HG02884 (cell line): ENCODE data around the gene DOK4.
"Not testable (repeated sequence)": the region's sequence is repeated elsewhere in the genome, so short reads cannot be mapped to it uniquely, and the experiment has no call there.

Experiments used
- ATAC-seq: cut with Tn5 transposase; IDR thresholded peaks from one replicate; pipeline ENCODE4 v1.9.1; 2021; ENCODE audit warnings: mild to moderate bottlenecking, moderate library complexity; ENCODE audit not compliant: unreplicated experiment

The DOK4 gene

DNA sequence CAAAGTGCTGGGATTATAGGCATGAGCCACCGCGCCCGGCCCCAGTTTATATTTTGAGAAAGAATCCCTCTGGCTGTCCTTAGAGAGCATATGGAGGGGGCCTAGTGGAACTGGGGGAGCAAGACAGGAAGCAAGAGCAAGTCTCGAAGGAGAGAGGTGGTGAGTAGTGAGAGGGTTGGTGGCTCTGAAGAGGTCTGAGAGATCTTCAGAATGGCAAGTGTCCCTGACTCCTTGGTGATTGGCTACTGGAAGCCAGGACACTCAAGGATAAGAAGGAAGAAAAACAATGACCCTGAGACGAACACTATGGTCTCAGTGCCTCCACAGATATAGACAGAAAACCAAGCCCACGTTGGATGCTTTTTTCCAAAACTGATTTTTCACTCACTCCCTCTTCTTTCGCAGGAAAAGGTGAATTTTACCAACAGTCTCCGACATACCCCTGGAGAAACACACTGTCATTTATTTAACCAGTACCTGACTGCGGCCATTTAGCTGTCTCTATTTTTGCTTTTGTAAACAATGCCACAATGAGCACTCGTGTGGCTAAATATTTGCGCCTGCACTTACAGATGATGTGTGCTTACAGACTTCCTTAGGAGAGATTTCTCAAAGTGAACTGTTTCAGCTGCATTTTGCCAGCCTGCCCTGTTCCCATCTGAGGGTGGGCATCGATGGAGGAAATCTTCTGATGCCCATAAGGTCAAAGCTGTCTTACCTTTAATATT, 15.9 kb upstream of the DOK4 start:
- ATAC-seq = no peak

- ATAC-seq = no peak
Measured at GRCh38 chr16:57501492-57501891, 15.2 kb upstream of the DOK4 start.

- no peak for ATAC-seq
Measured at GRCh38 chr16:57500578-57501111, 14.4 kb upstream of the DOK4 start.

DNA sequence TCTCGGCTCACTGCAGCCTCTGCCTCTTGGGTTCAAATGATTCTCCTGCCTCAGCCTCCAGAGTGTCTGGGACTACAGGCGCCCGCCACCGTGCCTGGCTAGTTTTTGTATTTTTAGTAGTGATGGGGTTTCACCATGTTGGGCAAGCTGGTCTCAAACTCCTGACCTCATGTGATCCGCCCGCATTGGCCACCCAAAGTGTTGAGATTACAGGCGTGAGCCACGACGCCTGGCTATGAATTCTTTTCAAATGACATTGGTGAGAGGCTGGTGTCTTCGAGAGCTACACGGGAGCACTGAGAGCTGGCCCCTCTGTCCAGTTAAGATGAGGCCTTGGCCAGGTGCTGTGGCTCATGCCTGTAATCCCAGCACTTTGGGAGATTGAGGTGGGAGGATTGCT, 13.6 kb upstream of the DOK4 start:
- ATAC-seq = not testable (repeated sequence)

GRCh38 chr16:57498031-57498430, 11.7 kb upstream of the DOK4 start:
- ATAC-seq = no peak

DNA sequence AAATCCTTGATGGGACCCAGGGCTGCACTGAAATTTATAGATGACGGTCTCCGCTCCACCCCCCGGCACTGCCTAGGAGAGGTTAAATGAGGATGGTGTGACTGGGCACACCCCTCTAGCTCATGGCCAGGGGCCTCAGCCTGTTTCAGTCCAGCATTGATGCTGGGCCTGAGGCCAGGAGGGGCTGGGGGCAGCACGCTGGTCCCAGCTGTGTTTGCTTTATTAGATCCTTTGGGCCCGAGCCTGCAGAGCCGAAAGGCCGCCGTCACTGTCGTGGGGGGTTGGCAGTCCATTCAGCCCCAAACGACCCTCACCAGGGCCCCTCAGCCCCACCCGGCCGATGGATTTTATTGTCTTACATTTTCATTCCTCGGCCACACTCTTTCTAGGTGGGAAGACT, 10.8 kb upstream of the DOK4 start:
- no peak for ATAC-seq

DNA sequence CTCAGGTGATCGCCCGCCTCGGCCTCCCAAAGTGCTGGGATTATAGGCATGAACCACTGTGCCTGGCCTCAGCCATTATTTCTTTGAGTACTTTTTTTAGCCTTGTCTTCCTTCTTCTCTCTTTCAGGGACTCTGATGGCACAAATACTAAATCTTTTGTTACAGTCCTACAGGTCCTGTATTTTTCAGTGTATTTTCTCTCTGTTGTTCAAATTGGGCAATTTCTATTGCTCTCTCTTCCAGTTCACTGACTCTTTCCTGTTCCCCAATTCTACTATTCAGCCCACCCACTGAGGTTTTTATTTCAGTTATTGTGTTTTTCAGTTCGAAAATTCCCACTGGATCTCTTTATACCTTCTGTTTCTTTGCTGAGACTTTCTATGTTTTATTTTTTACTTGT, 7.5 kb upstream of the DOK4 start:
- no peak for ATAC-seq

- no peak for ATAC-seq
Measured at GRCh38 chr16:57489229-57489628, 2.9 kb upstream of the DOK4 start.

- ATAC-seq = no peak
Measured at GRCh38 chr16:57486858-57487834, 853 bp upstream of the DOK4 start.

DNA sequence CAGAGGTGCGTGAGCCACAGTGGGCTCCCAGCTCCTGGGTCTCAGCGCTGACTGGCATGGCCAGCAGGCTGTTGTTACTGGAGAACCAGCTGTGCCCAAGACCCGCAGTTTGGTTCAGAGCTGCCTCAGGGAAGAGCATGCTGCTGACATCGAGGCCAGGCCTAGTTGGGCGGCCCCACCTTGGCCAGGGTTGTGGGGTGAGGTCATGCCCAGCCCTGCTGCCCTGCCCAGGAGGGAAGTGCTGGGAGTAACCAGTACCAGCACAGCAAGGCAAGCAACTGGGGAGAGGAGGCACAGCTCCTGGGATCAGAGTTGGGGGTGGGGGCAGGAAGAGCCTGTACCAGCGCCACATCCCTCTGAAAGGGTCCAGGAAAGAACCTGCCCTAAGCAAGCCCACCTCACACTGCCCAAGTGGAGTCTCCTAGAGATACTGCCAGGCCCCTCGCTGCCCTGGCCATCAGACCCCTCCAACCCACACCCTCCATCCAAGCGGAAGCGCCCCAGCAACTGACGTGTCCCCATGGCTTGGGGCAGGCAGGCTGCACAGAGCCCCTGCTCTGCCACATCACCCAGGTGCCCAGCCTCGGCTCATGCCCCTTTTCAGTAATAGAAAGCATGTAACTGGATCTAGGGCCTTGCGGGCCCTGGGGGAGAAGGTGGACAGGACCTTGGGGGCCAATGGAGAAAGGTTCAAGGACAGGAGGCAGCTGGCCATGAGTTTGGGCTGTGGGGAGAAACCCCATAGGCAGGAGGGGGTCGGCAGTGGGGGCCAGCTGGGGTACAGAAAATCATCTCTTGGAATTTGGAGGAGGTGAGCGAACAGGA, 990 bp downstream of the DOK4 start:
- no peak for ATAC-seq

- no peak for ATAC-seq
Measured at GRCh38 chr16:57484515-57485005, 1.7 kb downstream of the DOK4 start.

DNA sequence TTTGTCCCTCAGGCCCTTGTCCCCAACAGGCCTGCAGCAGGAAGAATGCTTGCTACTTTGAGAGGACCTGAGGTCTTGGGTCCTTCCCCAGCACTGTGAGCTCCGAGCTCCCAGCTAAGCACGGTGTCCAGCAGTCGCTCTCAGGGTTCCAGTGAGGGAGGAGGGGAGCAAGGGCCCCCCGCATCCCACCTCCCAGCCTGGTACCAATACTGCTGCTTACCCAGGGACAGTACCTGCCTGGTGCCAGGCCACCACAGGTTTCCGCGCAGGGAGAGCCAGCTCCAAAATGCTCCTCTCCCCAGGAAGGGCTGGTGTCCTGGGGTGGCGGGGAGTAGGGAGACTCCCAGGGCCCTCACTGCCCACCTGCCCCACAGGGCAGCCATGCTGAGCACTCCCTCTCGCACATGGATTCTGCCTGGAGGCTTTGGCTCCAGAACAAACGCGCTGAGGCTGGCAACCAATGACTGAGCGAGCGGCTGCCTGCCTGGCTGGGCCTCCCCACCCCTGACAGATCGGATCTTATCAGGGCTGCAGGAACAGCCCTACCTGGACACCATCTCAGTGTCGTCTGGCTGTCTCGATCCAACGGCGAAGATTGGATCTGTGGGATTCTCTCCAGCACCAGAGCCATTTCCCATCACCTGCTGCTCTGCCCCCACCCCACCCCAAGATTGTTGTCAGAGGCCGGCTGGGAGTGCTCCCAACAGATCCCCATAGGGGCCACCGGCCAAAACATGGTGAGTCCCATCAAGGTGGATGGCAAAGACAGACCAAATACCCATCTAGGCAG, 2.4 kb downstream of the DOK4 start:
- ATAC-seq = no peak

- ATAC-seq = no peak
Measured at GRCh38 chr16:57482845-57483545, 3.3 kb downstream of the DOK4 start.

GRCh38 chr16:57481421-57481820, 4.9 kb downstream of the DOK4 start:
- ATAC-seq = no peak

GRCh38 chr16:57480754-57481230, 5.5 kb downstream of the DOK4 start:
- no peak for ATAC-seq

DNA sequence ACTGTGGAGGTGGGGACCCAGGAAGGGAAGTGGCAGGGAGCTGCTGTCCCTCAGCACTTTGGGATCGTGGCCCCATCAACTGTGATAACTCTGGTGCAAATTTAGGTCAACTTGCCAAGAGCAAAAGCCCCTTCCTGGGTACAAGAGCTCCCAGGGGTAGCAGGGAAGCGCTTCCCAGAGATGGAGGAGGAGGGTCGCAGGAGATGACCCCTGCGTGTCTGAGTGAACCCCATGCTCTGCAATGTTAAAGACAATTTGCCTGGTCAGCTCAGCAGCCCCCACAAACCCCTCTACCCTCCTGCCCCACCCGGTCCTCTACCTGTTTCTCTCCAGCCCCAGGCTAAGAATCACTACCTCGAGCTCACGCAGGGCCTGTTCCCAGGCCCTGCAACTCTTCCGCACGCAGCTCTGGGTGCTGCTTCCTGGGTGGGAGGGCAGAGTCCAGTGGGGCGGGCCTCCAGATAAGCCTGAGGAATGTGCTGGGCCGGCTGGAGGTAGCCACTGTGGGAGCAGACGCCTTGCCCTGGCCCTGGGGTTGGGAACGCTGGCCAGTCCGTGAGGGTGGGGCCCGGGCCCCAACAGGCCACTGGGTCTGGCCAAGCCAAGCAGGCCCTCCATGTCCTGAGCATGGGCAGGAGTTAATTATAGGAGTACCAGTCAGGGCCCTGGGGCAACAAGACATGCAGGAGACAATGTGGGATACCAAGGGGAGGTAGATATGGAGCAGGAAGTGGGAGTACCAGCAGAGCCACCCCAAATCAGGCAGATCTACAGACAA, 6.1 kb downstream of the DOK4 start:
- no peak for ATAC-seq

- ATAC-seq = no peak
Measured at GRCh38 chr16:57479205-57479975, 6.9 kb downstream of the DOK4 start.
